Neural crest cell (in vitro differentiated cells): Measurements from ENCODE around the gene MTHFD1L. TPM values are rescaled to one million over a fixed set of nuclear protein-coding genes. Genes with fewer than 3 reads are reported as not detected.

Source experiments
- DNase-seq: peaks from one replicate; pipeline ENCODE4 v3.0.0; 2021; ENCODE audit warnings: low read depth, mixed read lengths, low spot score
- H3K27ac Mint-ChIP-seq: one replicate; pipeline ENCODE4 v1.8.0; 2021; ENCODE audit warnings: mild to moderate bottlenecking, mixed read lengths; ENCODE audit not compliant: unreplicated experiment
- H3K27me3 Mint-ChIP-seq: 2 replicates; pipeline ENCODE4 v1.8.0; 2021; ENCODE audit warnings: low read depth, mild to moderate bottlenecking, mixed read lengths
- H3K36me3 Mint-ChIP-seq: 2 replicates; pipeline ENCODE4 v1.8.0; 2021; ENCODE audit warnings: low read depth, mild to moderate bottlenecking, mixed read lengths
- H3K4me1 Mint-ChIP-seq: 2 replicates; pipeline ENCODE4 v1.8.0; 2021; ENCODE audit warnings: mixed read lengths
- H3K4me3 Mint-ChIP-seq: one replicate; pipeline ENCODE4 v1.8.0; 2021; ENCODE audit warnings: mild to moderate bottlenecking, mixed read lengths
- H3K9me3 Mint-ChIP-seq: 2 replicates; pipeline ENCODE4 v1.8.0; 2021; ENCODE audit warnings: mixed read lengths
- CTCF ChIP-seq: fragments of 200-600 bp; sonication (generic); conservative IDR thresholded peaks from 2 replicates; pipeline ENCODE4 v1.5.0; 2021; ENCODE audit warnings: antibody characterized with exemption, mild to moderate bottlenecking
- total RNA-seq: library from RNA; stranded (reverse); gene quantifications from 2 replicates; pipeline ENCODE4 v1.2.1, GENCODE V29; 2021

MTHFD1L gene
- total RNA-seq, 1 donor from 2014 or later = 71.3 TPM

- TF ChIP-seq CTCF = no peak
- peaks cover 11% of the 10 kb centered on the region for H3K4me1 Mint-ChIP-seq
- DNase-seq = no peak
- H3K9me3 Mint-ChIP-seq = no peaks in the 10 kb centered on the region
- no peaks in the 10 kb centered on the region for H3K36me3 Mint-ChIP-seq
- H3K4me3 Mint-ChIP-seq = no peak overlapping the region
- no peak overlapping the region for H3K27ac Mint-ChIP-seq
- no peaks in the 10 kb centered on the region for H3K27me3 Mint-ChIP-seq
Measured at GRCh38 chr6:151002057-151002450, 136.6 kb downstream of the MTHFD1L start.

GRCh38 chr6:151002491-151002935 lies 137.0 kb downstream of the MTHFD1L start:
- no peak overlapping the region for H3K27ac Mint-ChIP-seq

GRCh38 chr6:151004383-151005024 lies 139.0 kb downstream of the MTHFD1L start:
- no peak for DNase-seq
- Mint-ChIP-seq H3K27me3 (no peaks in the 10 kb centered on the region), H3K27ac (peak overlapping the region; percentile 32), H3K4me1 (peaks cover 16% of the 10 kb centered on the region), H3K4me3 (no peak overlapping the region), H3K9me3 (no peaks in the 10 kb centered on the region), H3K36me3 (no peaks in the 10 kb centered on the region)
- no peak for TF ChIP-seq CTCF

More at GRCh38 chr6:151002491-151002935, 137.0 kb downstream of the MTHFD1L start:
- no peak for TF ChIP-seq CTCF
- H3K4me1 Mint-ChIP-seq = peaks cover 11% of the 10 kb centered on the region
- DNase-seq = no peak
- no peaks in the 10 kb centered on the region for H3K27me3 Mint-ChIP-seq
- H3K4me3 Mint-ChIP-seq = no peak overlapping the region
- H3K9me3 Mint-ChIP-seq = no peaks in the 10 kb centered on the region
- no peaks in the 10 kb centered on the region for H3K36me3 Mint-ChIP-seq

- DNase-seq = no peak
- Mint-ChIP-seq H3K27me3 (no peaks in the 10 kb centered on the region), H3K9me3 (no peaks in the 10 kb centered on the region), H3K27ac (no peak overlapping the region), H3K36me3 (no peaks in the 10 kb centered on the region), H3K4me1 (peaks cover 19% of the 10 kb centered on the region), H3K4me3 (no peak overlapping the region)
- no peak for TF ChIP-seq CTCF
Measured at GRCh38 chr6:151005164-151005563, 139.7 kb downstream of the MTHFD1L start.

- H3K27me3 Mint-ChIP-seq = no peaks in the 10 kb centered on the region
- H3K4me1 Mint-ChIP-seq = peaks cover 20% of the 10 kb centered on the region
- no peak overlapping the region for H3K27ac Mint-ChIP-seq
Measured at GRCh38 chr6:151005896-151006632, 140.6 kb downstream of the MTHFD1L start.

More at GRCh38 chr6:151005896-151006632, 140.6 kb downstream of the MTHFD1L start:
- H3K4me3 Mint-ChIP-seq = no peak overlapping the region
- no peaks in the 10 kb centered on the region for H3K36me3 Mint-ChIP-seq
- no peaks in the 10 kb centered on the region for H3K9me3 Mint-ChIP-seq
- no peak for DNase-seq
- no peak for TF ChIP-seq CTCF
